Neuronal stem cell (in vitro differentiated cells): Measurements from ENCODE around the gene PRR23E.

Experiments used
- DNase-seq: peaks from one replicate; pipeline ENCODE4 v3.0.0-alpha.2; 2013; ENCODE audit warnings: low spot score
- H2AFZ ChIP-seq: one replicate; pipeline ENCODE4 v1.6.1; 2013; ENCODE audit warnings: mild to moderate bottlenecking, low read length, inconsistent platforms
- H2AK5ac ChIP-seq: 2 replicates; pipeline ENCODE4 v1.6.1; 2013; ENCODE audit warnings: low read depth, mild to moderate bottlenecking, inconsistent platforms, low read length, moderate library complexity, mixed read lengths
- H2BK120ac ChIP-seq: 2 replicates; pipeline ENCODE4 v1.6.1; 2013; ENCODE audit warnings: low read depth, mild to moderate bottlenecking, inconsistent platforms, low read length, moderate library complexity, mixed read lengths
- H2BK12ac ChIP-seq: one replicate; pipeline ENCODE4 v1.6.1; 2013; ENCODE audit warnings: low read length, inconsistent platforms
- H2BK15ac ChIP-seq: 2 replicates; pipeline ENCODE4 v1.6.1; 2013; ENCODE audit warnings: mild to moderate bottlenecking, low read length, inconsistent platforms, mixed read lengths
- H2BK5ac ChIP-seq: one replicate; pipeline ENCODE4 v1.6.1; 2013; ENCODE audit warnings: inconsistent platforms, mild to moderate bottlenecking, low read length, moderate library complexity
- H3K14ac ChIP-seq: one replicate; pipeline ENCODE4 v1.6.1; 2013; ENCODE audit warnings: low read length, inconsistent platforms
- H3K18ac ChIP-seq: 2 replicates; pipeline ENCODE4 v1.6.1; 2013; ENCODE audit warnings: low read length, inconsistent platforms
- H3K23ac ChIP-seq: 2 replicates; pipeline ENCODE4 v1.6.1; 2013; ENCODE audit warnings: low read depth, mild to moderate bottlenecking, mixed read lengths, low read length, inconsistent platforms; ENCODE audit not compliant: poor library complexity
- H3K27ac ChIP-seq: replicated peaks from 3 replicates; pipeline ENCODE4 v1.5.1; 2013; ENCODE audit warnings: low read length, inconsistent platforms
- H3K27me3 ChIP-seq, 3 experiments: 2 replicates each; pipeline ENCODE4 v1.6.1; 2013; ENCODE audit warnings: low read length in 3 of 3, mild to moderate bottlenecking in 2 of 3, inconsistent platforms in 1 of 3, low read depth in 1 of 3, mixed read lengths in 1 of 3, moderate library complexity in 1 of 3; ENCODE audit not compliant: control insufficient read depth in 3 of 3, insufficient read depth in 3 of 3
- H3K36me3 ChIP-seq, 2 donors: replicated peaks in 1 of 2; 2 replicates each; pipeline ENCODE4 v1.6.1; 2013; ENCODE audit warnings: low read length in 2 of 2; ENCODE audit not compliant: control insufficient read depth in 2 of 2, insufficient read depth in 2 of 2
- H3K4ac ChIP-seq: 2 replicates; pipeline ENCODE4 v1.6.1; 2013; ENCODE audit warnings: inconsistent platforms, mild to moderate bottlenecking, low read length, moderate library complexity
- H3K4me1 ChIP-seq, 2 donors: 1 replicate in 1 of 2; 2 replicates in 1 of 2; pipeline ENCODE4 v1.6.1; 2013; ENCODE audit warnings: low read length in 2 of 2, low read depth in 1 of 2; ENCODE audit not compliant: control insufficient read depth in 2 of 2, insufficient read depth in 1 of 2
- H3K4me2 ChIP-seq: one replicate; pipeline ENCODE4 v1.6.1; 2013; ENCODE audit warnings: mild to moderate bottlenecking, low read length, inconsistent platforms; ENCODE audit not compliant: insufficient read depth, poor library complexity, severe bottlenecking
- H3K4me3 ChIP-seq, 2 donors: 2 replicates each; pipeline ENCODE4 v1.5.1; 2013; ENCODE audit warnings: low read length in 2 of 2, mild to moderate bottlenecking in 2 of 2, inconsistent platforms in 1 of 2, moderate library complexity in 1 of 2
- H3K79me1 ChIP-seq: one replicate; pipeline ENCODE4 v1.6.1; 2013; ENCODE audit warnings: low read depth, mild to moderate bottlenecking, inconsistent platforms, low read length, moderate library complexity
- H3K9ac ChIP-seq: one replicate; pipeline ENCODE4 v1.6.1; 2013; ENCODE audit warnings: mild to moderate bottlenecking, low read depth, low read length, inconsistent platforms; ENCODE audit not compliant: poor library complexity
- H3K9me3 ChIP-seq, 2 donors: replicated peaks in 1 of 2; 2 replicates each; pipeline versions ENCODE3 to v1.6.1; 2013; ENCODE audit warnings: low read length in 2 of 2, mild to moderate bottlenecking in 2 of 2, inconsistent platforms in 1 of 2, low read depth in 1 of 2, mixed read lengths in 1 of 2, moderate library complexity in 1 of 2; ENCODE audit not compliant: control insufficient read depth in 2 of 2, insufficient read depth in 1 of 2
- H4K8ac ChIP-seq: one replicate; pipeline ENCODE4 v1.6.1; 2013; ENCODE audit warnings: low read depth, mild to moderate bottlenecking, inconsistent platforms, low read length, moderate library complexity
- H4K91ac ChIP-seq: one replicate; pipeline ENCODE4 v1.6.1; 2013; ENCODE audit warnings: low read length, low read depth, mild to moderate bottlenecking, inconsistent platforms; ENCODE audit not compliant: poor library complexity
- WGBS, 2 donors: extraction: QIAGEN DNeasy Blood & Tissue Kit; methylation state at CpG; one replicate each; pipeline ENCODE4 v1.1.7; 2013; ENCODE audit warnings: missing lambda C conversion rate in 2 of 2, mixed read lengths in 1 of 2; ENCODE audit not compliant: insufficient read length in 2 of 2, insufficient replicate concordance in 1 of 2; ENCODE audit errors: extremely low coverage in 2 of 2; 5-methylcytosine and 5-hydroxymethylcytosine counted together

PRR23E gene

GRCh38 chr3:127185962-127186674, 6.8 kb upstream of the PRR23E start:
- Histone ChIP-seq H2AK5ac (no peak overlapping the region), H3K27me3 (peaks cover 0 to 1% (median 0%) of the 10 kb centered on the region in 3 experiments), H3K23ac (no peak overlapping the region), H3K9ac (no peak overlapping the region), H3K4me2 (no peak overlapping the region), H3K4me1 (peaks cover 0 to 17% of the 10 kb centered on the region in 2 donors), H2BK15ac (no peak overlapping the region), H2BK12ac (no peak overlapping the region), H3K27ac (no peak overlapping the region), H3K9me3 (no peaks in the 10 kb centered on the region), H2BK120ac (no peak overlapping the region), H3K4ac (no peak overlapping the region), H3K4me3 (no peak overlapping the region), H2AFZ (no peak overlapping the region), H3K79me1 (no peaks in the 10 kb centered on the region), H4K8ac (no peak overlapping the region), H4K91ac (no peak overlapping the region), H3K18ac (no peak overlapping the region), H3K36me3 (no peaks in the 10 kb centered on the region), H3K14ac (no peak overlapping the region), H2BK5ac (no peak overlapping the region)
- no CpG with 5 or more reads among the region's 4 CpGs for WGBS, 2 donors
- no peak for DNase-seq

- H3K4me1 ChIP-seq: peaks cover 0 to 16% of the 10 kb centered on the region in 2 donors
- no peaks in the 10 kb centered on the region for H3K27me3 ChIP-seq
- no peak overlapping the region for H3K18ac ChIP-seq
- H3K23ac ChIP-seq: no peak overlapping the region
- no peak overlapping the region for H2BK120ac ChIP-seq
- H3K9me3 ChIP-seq: peaks cover 0 to 3% of the 10 kb centered on the region in 2 donors
- H4K8ac ChIP-seq: no peak overlapping the region
- no peak for DNase-seq
- no peak overlapping the region for H2AFZ ChIP-seq
- no peaks in the 10 kb centered on the region for H3K79me1 ChIP-seq
- H3K4me3 ChIP-seq: no peak overlapping the region
- no peak overlapping the region for H2AK5ac ChIP-seq
- H2BK5ac ChIP-seq: no peak overlapping the region
- no peak overlapping the region for H3K27ac ChIP-seq
- no peak overlapping the region for H4K91ac ChIP-seq
- no peak overlapping the region for H2BK15ac ChIP-seq
- no CpG with 5 or more reads among the region's 1 CpG for WGBS, 2 donors
- no peaks in the 10 kb centered on the region for H3K36me3 ChIP-seq
- H2BK12ac ChIP-seq: no peak overlapping the region
- no peak overlapping the region for H3K9ac ChIP-seq
- H3K4me2 ChIP-seq: no peak overlapping the region
- H3K4ac ChIP-seq: no peak overlapping the region
- no peak overlapping the region for H3K14ac ChIP-seq
Measured at GRCh38 chr3:127187316-127187715, 5.6 kb upstream of the PRR23E start.

- peaks cover 0 to 3% of the 10 kb centered on the region in 2 donors for H3K4me1 ChIP-seq
- peaks cover 0 to 2% (median 0%) of the 10 kb centered on the region in 3 experiments for H3K27me3 ChIP-seq
- H3K14ac ChIP-seq: no peak overlapping the region
- H3K4ac ChIP-seq: no peak overlapping the region
- no peak for DNase-seq
- no peak overlapping the region for H3K18ac ChIP-seq
- no peak overlapping the region for H3K23ac ChIP-seq
- H2BK5ac ChIP-seq: no peak overlapping the region
- no peak overlapping the region for H2BK120ac ChIP-seq
- no peak overlapping the region for H2AFZ ChIP-seq
- no peak overlapping the region for H2BK15ac ChIP-seq
- H2BK12ac ChIP-seq: no peak overlapping the region
- no peak overlapping the region for H3K4me3 ChIP-seq
- H3K79me1 ChIP-seq: no peaks in the 10 kb centered on the region
- no CpG with 5 or more reads among the region's 11 CpGs for WGBS, 2 donors
- peaks cover 0 to 5% of the 10 kb centered on the region in 2 donors for H3K9me3 ChIP-seq
- H3K4me2 ChIP-seq: no peak overlapping the region
- no peak overlapping the region for H2AK5ac ChIP-seq
- H4K8ac ChIP-seq: peak overlapping the region; percentile 17
- no peak overlapping the region for H3K9ac ChIP-seq
- H3K27ac ChIP-seq: no peak overlapping the region
- no peak overlapping the region for H4K91ac ChIP-seq
- no peaks in the 10 kb centered on the region for H3K36me3 ChIP-seq
Measured at GRCh38 chr3:127193341-127193740, 410 bp downstream of the PRR23E start.

DNA sequence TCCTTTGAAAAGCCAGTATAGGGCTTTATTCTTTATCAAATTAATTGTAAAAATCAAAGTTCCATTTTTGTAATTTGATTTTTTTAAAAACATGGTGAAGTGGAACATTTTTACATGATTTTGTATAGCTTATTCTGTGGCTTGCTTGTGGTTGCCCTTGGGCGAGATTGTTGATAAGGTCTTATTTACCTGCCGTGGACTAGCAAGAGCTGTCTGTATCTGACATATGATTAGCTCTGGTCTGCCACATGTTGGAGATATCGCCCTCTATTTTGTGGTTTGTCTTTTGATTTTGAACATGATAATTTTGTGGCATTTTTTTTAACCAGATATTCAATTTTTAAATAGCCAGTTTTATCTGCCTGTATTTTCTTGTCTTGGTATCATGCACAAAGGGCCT, 844 bp downstream of the PRR23E start:
- Histone ChIP-seq H3K4me1 (peaks cover 0 to 3% of the 10 kb centered on the region in 2 donors), H3K27me3 (peaks cover 0 to 2% (median 0%) of the 10 kb centered on the region in 3 experiments), H2AFZ (no peak overlapping the region), H3K4me3 (no peak overlapping the region), H4K91ac (no peak overlapping the region), H3K4me2 (no peak overlapping the region), H3K9ac (no peak overlapping the region), H3K9me3 (peaks cover 0 to 5% of the 10 kb centered on the region in 2 donors), H4K8ac (no peak overlapping the region), H2BK5ac (no peak overlapping the region), H3K36me3 (no peaks in the 10 kb centered on the region), H3K27ac (no peak overlapping the region), H2AK5ac (no peak overlapping the region), H3K23ac (no peak overlapping the region), H3K14ac (no peak overlapping the region), H3K79me1 (no peaks in the 10 kb centered on the region), H2BK120ac (no peak overlapping the region), H3K4ac (no peak overlapping the region), H2BK12ac (no peak overlapping the region), H3K18ac (no peak overlapping the region), H2BK15ac (no peak overlapping the region)
- no CpG with 5 or more reads among the region's 3 CpGs for WGBS, 2 donors
- no peak for DNase-seq
